ENCODE results near the gene USP17L10. TPM values are rescaled to one million over a fixed set of nuclear protein-coding genes. Genes with fewer than 3 reads are reported as not detected.
"Not testable (repeated sequence)": the region's sequence is repeated elsewhere in the genome, so short reads cannot be mapped to it uniquely, and the experiment has no call there.

Gene USP17L10
- total RNA-seq, 2 experiments from 2014 or later: not detected

GRCh38 chr4:9257824-9258223 is 47.4 kb downstream of the USP17L10 start, which contains the start of gene USP17L20:
Gene USP17L20, plus strand, starts transcription at chr4:9258124. Its CDS starts 0 bp downstream, at chr4:9258124.
- DNase-seq; H3K9me3 Mint-ChIP-seq (ENCODE audit: low read depth); H3K4me1 Mint-ChIP-seq; ATAC-seq; H3K27ac Mint-ChIP-seq; H3K36me3 Mint-ChIP-seq; H3K27me3 Mint-ChIP-seq; CTCF ChIA-PET; H3K4me3 Mint-ChIP-seq: not testable (repeated sequence)

Other genes with a start within 250 kb of the USP17L10 start
- gene FAM90A26, start 40.2 kb upstream of the USP17L10 start, total RNA-seq: not detected
- not detected for gene USP17L11, start 4.7 kb downstream of the USP17L10 start, total RNA-seq
- gene USP17L12, start 9.5 kb downstream of the USP17L10 start, total RNA-seq: not detected
- not detected for gene USP17L13, start 14.2 kb downstream of the USP17L10 start, total RNA-seq
- gene USP17L15, start 23.7 kb downstream of the USP17L10 start, total RNA-seq: not detected
- not detected for gene USP17L17, start 33.2 kb downstream of the USP17L10 start, total RNA-seq
- gene USP17L18, start 38.0 kb downstream of the USP17L10 start, total RNA-seq: not detected
- not detected for gene USP17L19, start 42.7 kb downstream of the USP17L10 start, total RNA-seq
- not detected for gene USP17L20, start 47.5 kb downstream of the USP17L10 start, total RNA-seq
- gene USP17L21, start 52.2 kb downstream of the USP17L10 start, total RNA-seq: not detected
- gene USP17L22, start 57.0 kb downstream of the USP17L10 start, total RNA-seq: not detected
- not detected for gene USP17L24, start 114.5 kb downstream of the USP17L10 start, total RNA-seq
- not detected for gene USP17L25, start 119.3 kb downstream of the USP17L10 start, total RNA-seq
- gene USP17L26, start 124.0 kb downstream of the USP17L10 start, total RNA-seq: not detected
- gene USP17L5, start 128.7 kb downstream of the USP17L10 start, total RNA-seq: not detected
- not detected for gene USP17L27, start 133.5 kb downstream of the USP17L10 start, total RNA-seq
- not detected for gene USP17L28, start 138.2 kb downstream of the USP17L10 start, total RNA-seq
- gene USP17L29, start 143.0 kb downstream of the USP17L10 start, total RNA-seq: not detected
- not detected for gene USP17L30, start 152.5 kb downstream of the USP17L10 start, total RNA-seq
- not detected for gene DEFB131A, start 233.8 kb downstream of the USP17L10 start, total RNA-seq

All from activated CD8-positive, alpha-beta memory T cell treated with anti-CD3 and anti-CD28 coated beads, Interleukin-2, amount 10 ng/mL, durations not matched to agents 7 days and 5 days (primary cell).